ENCODE results near the gene NUP107. TPM values are rescaled to one million over a fixed set of nuclear protein-coding genes. Genes with fewer than 3 reads are reported as not detected.

NUP107 gene
- total RNA-seq, 1 donor from 2014 or later: 30.2 TPM

- H3K4me1 ChIP-seq: peaks cover 25% of the 10 kb centered on the region
- H3K27me3 ChIP-seq (ENCODE audit: low read depth): no peaks in the 10 kb centered on the region
- peak overlapping the region; percentile 71 for H3K4me3 ChIP-seq
- peak; percentile 71 for DNase-seq
- peaks cover 19% of the 10 kb centered on the region for H3K36me3 ChIP-seq
- H3K27ac ChIP-seq: peak overlapping the region; percentile 80
- no peak for TF ChIP-seq CTCF (IDR thresholded peaks at IDR 0.05)
- intact Hi-C loops (cut with DNase I): no loop called here
- H3K9me3 ChIP-seq: no peaks in the 10 kb centered on the region
- peak; percentile 74 to 77 for ATAC-seq
These were observed 59.9 kb downstream of the NUP107 start for GRCh38 chr12:68746572-68747180.

GRCh38 chr12:68749443-68749842, 62.7 kb downstream of the NUP107 start:
- ATAC-seq (no peak), DNase-seq (no peak)
- no peak overlapping the region for H3K27ac ChIP-seq
- TF ChIP-seq CTCF (IDR thresholded peaks at IDR 0.05): no peak
- no peak overlapping the region for H3K4me3 ChIP-seq
- H3K27me3 ChIP-seq (ENCODE audit: low read depth): no peaks in the 10 kb centered on the region
- H3K4me1 ChIP-seq: peaks cover 25% of the 10 kb centered on the region
- H3K9me3 ChIP-seq: no peaks in the 10 kb centered on the region
- intact Hi-C loops (cut with DNase I): no loop called here
- H3K36me3 ChIP-seq: peaks cover 31% of the 10 kb centered on the region

- intact Hi-C loops (cut with DNase I): no loop called here
- Histone ChIP-seq H3K9me3 (no peaks in the 10 kb centered on the region), H3K4me1 (peaks cover 25% of the 10 kb centered on the region), H3K27me3 (ENCODE audit: low read depth) (no peaks in the 10 kb centered on the region), H3K27ac (no peak overlapping the region), H3K36me3 (peaks cover 35% of the 10 kb centered on the region), H3K4me3 (no peak overlapping the region)
- DNase-seq: no peak
- no peak for TF ChIP-seq CTCF (IDR thresholded peaks at IDR 0.05)
- ATAC-seq: no peak
These were observed 63.1 kb downstream of the NUP107 start for GRCh38 chr12:68749861-68750260.

- H3K27ac ChIP-seq: no peak overlapping the region
- ATAC-seq: no peak
- H3K27me3 ChIP-seq (ENCODE audit: low read depth): no peaks in the 10 kb centered on the region
- no peak for DNase-seq
- intact Hi-C loops (cut with DNase I): no loop called here
- H3K4me1 ChIP-seq: peaks cover 22% of the 10 kb centered on the region
- H3K4me3 ChIP-seq: no peak overlapping the region
- H3K9me3 ChIP-seq: no peaks in the 10 kb centered on the region
- TF ChIP-seq CTCF (IDR thresholded peaks at IDR 0.05): no peak
- peaks cover 41% of the 10 kb centered on the region for H3K36me3 ChIP-seq
These were observed 63.7 kb downstream of the NUP107 start for GRCh38 chr12:68750506-68750905.

GRCh38 chr12:68755536-68756243, 68.9 kb downstream of the NUP107 start:
- no peak for DNase-seq
- Histone ChIP-seq H3K9me3 (no peaks in the 10 kb centered on the region), H3K27me3 (ENCODE audit: low read depth) (no peaks in the 10 kb centered on the region), H3K4me1 (no peaks in the 10 kb centered on the region), H3K4me3 (no peak overlapping the region), H3K27ac (no peak overlapping the region), H3K36me3 (peaks cover 53% of the 10 kb centered on the region)
- no peak for TF ChIP-seq CTCF (IDR thresholded peaks at IDR 0.05)
- ATAC-seq: no peak
- intact Hi-C loops (cut with DNase I): no loop called here

Data from lower lobe of right lung (tissue), 2 donors.